ENCODE results near the gene MKNK1. TPM values are rescaled to one million over a fixed set of nuclear protein-coding genes. Genes with fewer than 3 reads are reported as not detected.

Gene MKNK1
- polyA plus RNA-seq, 2 donors: 19.4 to 29.9 TPM

GRCh38 chr1:46601257-46602007 is 2.6 kb downstream of the MKNK1 start:
- no peaks in the 10 kb centered on the region for H3K9me3 ChIP-seq (ENCODE audit: control insufficient read depth in 2 of 2, insufficient read depth in 1 of 2, low read depth in 1 of 2, low read length in 1 of 2)
- no peak overlapping the region for H3K27ac ChIP-seq (ENCODE audit: low read depth in 2 of 2, low read length in 1 of 2)
- no peaks in the 10 kb centered on the region for H3K27me3 ChIP-seq (ENCODE audit: control insufficient read depth in 1 of 2, insufficient read depth in 2 of 2, low read length in 2 of 2)
- H3K36me3 ChIP-seq (ENCODE audit: control insufficient read depth in 2 of 2, insufficient read depth in 2 of 2, low read length in 1 of 2): no peaks in the 10 kb centered on the region
- WGBS, 2 donors: 82 to 92% methylated on average over 3 of the region's 3 CpGs
- H3K4me3 ChIP-seq (ENCODE audit: low read depth in 1 of 2, low read length in 2 of 2): no peak overlapping the region
- H3K4me1 ChIP-seq (ENCODE audit: control insufficient read depth in 2 of 2, insufficient read depth in 2 of 2, low read length in 1 of 2): peaks cover 5 to 6% of the 10 kb centered on the region in 2 donors

GRCh38 chr1:46599059-46599970 is 4.8 kb downstream of the MKNK1 start:
- WGBS, 2 donors: 78 to 85% methylated on average over 9 of the region's 9 CpGs
- H3K4me1 ChIP-seq (ENCODE audit: control insufficient read depth in 2 of 2, insufficient read depth in 2 of 2, low read length in 1 of 2): peaks cover 5 to 6% of the 10 kb centered on the region in 2 donors
- no peaks in the 10 kb centered on the region for H3K9me3 ChIP-seq (ENCODE audit: control insufficient read depth in 2 of 2, insufficient read depth in 1 of 2, low read depth in 1 of 2, low read length in 1 of 2)
- no peak overlapping the region for H3K27ac ChIP-seq (ENCODE audit: low read depth in 2 of 2, low read length in 1 of 2)
- no peaks in the 10 kb centered on the region for H3K27me3 ChIP-seq (ENCODE audit: control insufficient read depth in 1 of 2, insufficient read depth in 2 of 2, low read length in 2 of 2)
- no peak overlapping the region for H3K4me3 ChIP-seq (ENCODE audit: low read depth in 1 of 2, low read length in 2 of 2)
- H3K36me3 ChIP-seq (ENCODE audit: control insufficient read depth in 2 of 2, insufficient read depth in 2 of 2, low read length in 1 of 2): no peaks in the 10 kb centered on the region

GRCh38 chr1:46596846-46597245 is 7.2 kb downstream of the MKNK1 start:
- Histone ChIP-seq H3K36me3 (ENCODE audit: control insufficient read depth in 2 of 2, insufficient read depth in 2 of 2, low read length in 1 of 2) (peaks cover 0 to 6% of the 10 kb centered on the region in 2 donors), H3K4me3 (ENCODE audit: low read depth in 1 of 2, low read length in 2 of 2) (no peak overlapping the region), H3K9me3 (ENCODE audit: control insufficient read depth in 2 of 2, insufficient read depth in 1 of 2, low read depth in 1 of 2, low read length in 1 of 2) (no peaks in the 10 kb centered on the region), H3K27ac (ENCODE audit: low read depth in 2 of 2, low read length in 1 of 2) (no peak overlapping the region), H3K27me3 (ENCODE audit: control insufficient read depth in 1 of 2, insufficient read depth in 2 of 2, low read length in 2 of 2) (no peaks in the 10 kb centered on the region), H3K4me1 (ENCODE audit: control insufficient read depth in 2 of 2, insufficient read depth in 2 of 2, low read length in 1 of 2) (peaks cover 0 to 2% of the 10 kb centered on the region in 2 donors)
- WGBS, 2 donors: 87 to 91% methylated on average over 3 of the region's 3 CpGs

- H3K36me3 ChIP-seq (ENCODE audit: control insufficient read depth in 2 of 2, insufficient read depth in 2 of 2, low read length in 1 of 2): peaks cover 3 to 12% of the 10 kb centered on the region in 2 donors
- 93 to 100% methylated on average over 1 of the region's 1 CpG for WGBS, 2 donors
- H3K27me3 ChIP-seq (ENCODE audit: control insufficient read depth in 1 of 2, insufficient read depth in 2 of 2, low read length in 2 of 2): no peaks in the 10 kb centered on the region
- no peak overlapping the region for H3K27ac ChIP-seq (ENCODE audit: low read depth in 2 of 2, low read length in 1 of 2)
- no peak overlapping the region for H3K4me3 ChIP-seq (ENCODE audit: low read depth in 1 of 2, low read length in 2 of 2)
- peaks cover 0 to 2% of the 10 kb centered on the region in 2 donors for H3K4me1 ChIP-seq (ENCODE audit: control insufficient read depth in 2 of 2, insufficient read depth in 2 of 2, low read length in 1 of 2)
- no peaks in the 10 kb centered on the region for H3K9me3 ChIP-seq (ENCODE audit: control insufficient read depth in 2 of 2, insufficient read depth in 1 of 2, low read depth in 1 of 2, low read length in 1 of 2)
Measured at GRCh38 chr1:46596036-46596435, 8.0 kb downstream of the MKNK1 start.

- no peak overlapping the region for H3K4me3 ChIP-seq (ENCODE audit: low read depth in 1 of 2, low read length in 2 of 2)
- no peaks in the 10 kb centered on the region for H3K9me3 ChIP-seq (ENCODE audit: control insufficient read depth in 2 of 2, insufficient read depth in 1 of 2, low read depth in 1 of 2, low read length in 1 of 2)
- peaks cover 6 to 15% of the 10 kb centered on the region in 2 donors for H3K36me3 ChIP-seq (ENCODE audit: control insufficient read depth in 2 of 2, insufficient read depth in 2 of 2, low read length in 1 of 2)
- WGBS, 2 donors: 66 to 68% methylated on average over 3 of the region's 3 CpGs
- H3K4me1 ChIP-seq (ENCODE audit: control insufficient read depth in 2 of 2, insufficient read depth in 2 of 2, low read length in 1 of 2): peaks cover 0 to 2% of the 10 kb centered on the region in 2 donors
- no peak overlapping the region for H3K27ac ChIP-seq (ENCODE audit: low read depth in 2 of 2, low read length in 1 of 2)
- H3K27me3 ChIP-seq (ENCODE audit: control insufficient read depth in 1 of 2, insufficient read depth in 2 of 2, low read length in 2 of 2): no peaks in the 10 kb centered on the region
Measured at GRCh38 chr1:46595127-46595526, 8.9 kb downstream of the MKNK1 start.

- Histone ChIP-seq H3K27ac (ENCODE audit: low read depth in 2 of 2, low read length in 1 of 2) (no peak overlapping the region), H3K36me3 (ENCODE audit: control insufficient read depth in 2 of 2, insufficient read depth in 2 of 2, low read length in 1 of 2) (peaks cover 12 to 20% of the 10 kb centered on the region in 2 donors)
Measured at GRCh38 chr1:46594063-46594462, 10.0 kb downstream of the MKNK1 start.

GRCh38 chr1:46592823-46593222 is 11.2 kb downstream of the MKNK1 start:
- Histone ChIP-seq H3K36me3 (ENCODE audit: control insufficient read depth in 2 of 2, insufficient read depth in 2 of 2, low read length in 1 of 2) (peaks cover 12 to 23% of the 10 kb centered on the region in 2 donors), H3K27me3 (ENCODE audit: control insufficient read depth in 1 of 2, insufficient read depth in 2 of 2, low read length in 2 of 2) (no peaks in the 10 kb centered on the region), H3K9me3 (ENCODE audit: control insufficient read depth in 2 of 2, insufficient read depth in 1 of 2, low read depth in 1 of 2, low read length in 1 of 2) (no peaks in the 10 kb centered on the region), H3K4me3 (ENCODE audit: low read depth in 1 of 2, low read length in 2 of 2) (no peak overlapping the region), H3K4me1 (ENCODE audit: control insufficient read depth in 2 of 2, insufficient read depth in 2 of 2, low read length in 1 of 2) (no peaks in the 10 kb centered on the region), H3K27ac (ENCODE audit: low read depth in 2 of 2, low read length in 1 of 2) (no peak overlapping the region)
- WGBS, 2 donors: 82 to 84% methylated on average over 4 of the region's 4 CpGs

More at GRCh38 chr1:46594063-46594462, 10.0 kb downstream of the MKNK1 start:
- H3K9me3 ChIP-seq (ENCODE audit: control insufficient read depth in 2 of 2, insufficient read depth in 1 of 2, low read depth in 1 of 2, low read length in 1 of 2): no peaks in the 10 kb centered on the region
- no peaks in the 10 kb centered on the region for H3K27me3 ChIP-seq (ENCODE audit: control insufficient read depth in 1 of 2, insufficient read depth in 2 of 2, low read length in 2 of 2)
- 90 to 93% methylated on average over 5 of the region's 5 CpGs for WGBS, 2 donors
- H3K4me3 ChIP-seq (ENCODE audit: low read depth in 1 of 2, low read length in 2 of 2): no peak overlapping the region
- peaks cover 0 to under 1% of the 10 kb centered on the region in 2 donors for H3K4me1 ChIP-seq (ENCODE audit: control insufficient read depth in 2 of 2, insufficient read depth in 2 of 2, low read length in 1 of 2)

GRCh38 chr1:46589529-46589928 is 14.5 kb downstream of the MKNK1 start:
- WGBS, 2 donors: 91 to 93% methylated on average over 3 of the region's 3 CpGs
- no peak overlapping the region for H3K27ac ChIP-seq (ENCODE audit: low read depth in 2 of 2, low read length in 1 of 2)
- no peaks in the 10 kb centered on the region for H3K27me3 ChIP-seq (ENCODE audit: control insufficient read depth in 1 of 2, insufficient read depth in 2 of 2, low read length in 2 of 2)
- no peaks in the 10 kb centered on the region for H3K4me1 ChIP-seq (ENCODE audit: control insufficient read depth in 2 of 2, insufficient read depth in 2 of 2, low read length in 1 of 2)
- H3K36me3 ChIP-seq (ENCODE audit: control insufficient read depth in 2 of 2, insufficient read depth in 2 of 2, low read length in 1 of 2): peaks cover 12 to 33% of the 10 kb centered on the region in 2 donors
- H3K4me3 ChIP-seq (ENCODE audit: low read depth in 1 of 2, low read length in 2 of 2): no peak overlapping the region
- peaks cover 0 to 2% of the 10 kb centered on the region in 2 donors for H3K9me3 ChIP-seq (ENCODE audit: control insufficient read depth in 2 of 2, insufficient read depth in 1 of 2, low read depth in 1 of 2, low read length in 1 of 2)

GRCh38 chr1:46587069-46587468 is 17.0 kb downstream of the MKNK1 start:
- Histone ChIP-seq H3K4me1 (ENCODE audit: control insufficient read depth in 2 of 2, insufficient read depth in 2 of 2, low read length in 1 of 2) (no peaks in the 10 kb centered on the region), H3K4me3 (ENCODE audit: low read depth in 1 of 2, low read length in 2 of 2) (no peak overlapping the region), H3K27ac (ENCODE audit: low read depth in 2 of 2, low read length in 1 of 2) (no peak overlapping the region), H3K9me3 (ENCODE audit: control insufficient read depth in 2 of 2, insufficient read depth in 1 of 2, low read depth in 1 of 2, low read length in 1 of 2) (peaks cover 0 to 2% of the 10 kb centered on the region in 2 donors), H3K27me3 (ENCODE audit: control insufficient read depth in 1 of 2, insufficient read depth in 2 of 2, low read length in 2 of 2) (no peaks in the 10 kb centered on the region), H3K36me3 (ENCODE audit: control insufficient read depth in 2 of 2, insufficient read depth in 2 of 2, low read length in 1 of 2) (peaks cover 18 to 36% of the 10 kb centered on the region in 2 donors)
- 89 to 90% methylated on average over 7 of the region's 7 CpGs for WGBS, 2 donors

Data from esophagus (tissue), 2 donors.